GM12873 (cell line): ENCODE measurements around the gene SPSB3.

Source experiments
- TF ChIP-seq, protein P1 (sequence below): IDR thresholded peaks from 2 replicates; pipeline ENCODE4 v1.5.1; 2012; ENCODE audit warnings: low read depth, mild to moderate bottlenecking, moderate library complexity, low read length, control low read depth; ENCODE audit not compliant: insufficient read depth; ENCODE audit errors: missing control alignments

Gene SPSB3

DNA sequence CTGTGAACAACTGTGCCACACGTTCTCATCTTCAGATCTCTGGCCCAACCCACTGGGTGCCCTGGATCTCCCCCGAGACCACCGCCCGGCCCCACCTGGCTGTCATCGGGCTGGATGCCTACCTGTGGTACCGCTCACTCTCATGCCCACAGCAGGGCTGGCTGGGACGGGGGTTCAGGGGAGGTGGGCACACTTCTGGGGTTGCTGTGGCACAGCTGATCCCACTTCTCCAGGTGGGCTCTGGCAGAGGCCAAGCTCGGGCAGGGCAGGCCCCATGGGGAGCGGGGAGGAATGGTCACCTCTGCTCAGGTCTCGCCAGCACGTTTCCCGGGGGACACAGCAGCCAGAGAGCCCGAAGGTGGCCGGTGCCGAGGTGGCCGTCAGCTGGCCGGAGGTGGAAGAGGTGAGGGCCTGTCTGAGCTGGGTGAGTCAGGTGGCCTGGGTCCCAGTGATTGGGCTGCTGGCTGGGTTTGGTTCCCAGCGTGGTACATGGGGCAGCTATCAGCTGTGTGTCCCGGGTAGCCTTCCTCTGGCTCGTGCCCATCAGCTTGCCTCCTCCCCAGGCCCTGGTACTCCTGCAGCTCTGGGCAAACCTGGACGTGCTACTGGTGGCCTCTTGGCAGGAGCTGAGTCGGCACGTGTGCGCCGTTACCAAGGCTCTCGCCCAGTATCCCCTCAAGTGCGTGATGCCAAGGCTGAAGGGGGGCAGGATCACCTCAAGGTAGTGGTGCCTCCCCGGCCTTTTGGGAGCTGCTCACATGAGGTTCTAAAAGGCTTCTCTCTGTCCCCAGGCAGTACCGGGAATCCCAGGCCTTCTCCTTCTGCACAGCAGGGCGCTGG lies 7.1 kb downstream of the SPSB3 start:
- TF ChIP-seq, protein P1, sequence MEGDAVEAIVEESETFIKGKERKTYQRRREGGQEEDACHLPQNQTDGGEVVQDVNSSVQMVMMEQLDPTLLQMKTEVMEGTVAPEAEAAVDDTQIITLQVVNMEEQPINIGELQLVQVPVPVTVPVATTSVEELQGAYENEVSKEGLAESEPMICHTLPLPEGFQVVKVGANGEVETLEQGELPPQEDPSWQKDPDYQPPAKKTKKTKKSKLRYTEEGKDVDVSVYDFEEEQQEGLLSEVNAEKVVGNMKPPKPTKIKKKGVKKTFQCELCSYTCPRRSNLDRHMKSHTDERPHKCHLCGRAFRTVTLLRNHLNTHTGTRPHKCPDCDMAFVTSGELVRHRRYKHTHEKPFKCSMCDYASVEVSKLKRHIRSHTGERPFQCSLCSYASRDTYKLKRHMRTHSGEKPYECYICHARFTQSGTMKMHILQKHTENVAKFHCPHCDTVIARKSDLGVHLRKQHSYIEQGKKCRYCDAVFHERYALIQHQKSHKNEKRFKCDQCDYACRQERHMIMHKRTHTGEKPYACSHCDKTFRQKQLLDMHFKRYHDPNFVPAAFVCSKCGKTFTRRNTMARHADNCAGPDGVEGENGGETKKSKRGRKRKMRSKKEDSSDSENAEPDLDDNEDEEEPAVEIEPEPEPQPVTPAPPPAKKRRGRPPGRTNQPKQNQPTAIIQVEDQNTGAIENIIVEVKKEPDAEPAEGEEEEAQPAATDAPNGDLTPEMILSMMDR: no peak

DNA sequence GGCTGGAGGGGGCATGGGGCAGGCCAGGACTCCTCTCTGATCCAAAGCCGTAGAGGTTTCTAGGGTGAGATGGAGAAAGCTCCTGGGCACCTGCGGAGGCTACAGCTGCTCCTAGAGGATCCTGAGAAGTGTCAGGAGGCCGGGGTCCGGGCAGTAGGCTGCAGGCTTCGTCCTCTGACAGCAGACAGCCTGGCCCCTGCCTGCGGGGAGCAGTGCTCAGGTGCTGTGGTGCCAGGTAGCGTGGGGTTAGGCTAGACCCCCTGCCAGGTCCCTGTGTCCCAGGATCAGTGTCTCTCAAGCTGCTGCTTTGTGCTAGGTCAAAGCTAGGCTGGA lies 8.0 kb downstream of the SPSB3 start:
- TF ChIP-seq, protein P1: no peak

DNA sequence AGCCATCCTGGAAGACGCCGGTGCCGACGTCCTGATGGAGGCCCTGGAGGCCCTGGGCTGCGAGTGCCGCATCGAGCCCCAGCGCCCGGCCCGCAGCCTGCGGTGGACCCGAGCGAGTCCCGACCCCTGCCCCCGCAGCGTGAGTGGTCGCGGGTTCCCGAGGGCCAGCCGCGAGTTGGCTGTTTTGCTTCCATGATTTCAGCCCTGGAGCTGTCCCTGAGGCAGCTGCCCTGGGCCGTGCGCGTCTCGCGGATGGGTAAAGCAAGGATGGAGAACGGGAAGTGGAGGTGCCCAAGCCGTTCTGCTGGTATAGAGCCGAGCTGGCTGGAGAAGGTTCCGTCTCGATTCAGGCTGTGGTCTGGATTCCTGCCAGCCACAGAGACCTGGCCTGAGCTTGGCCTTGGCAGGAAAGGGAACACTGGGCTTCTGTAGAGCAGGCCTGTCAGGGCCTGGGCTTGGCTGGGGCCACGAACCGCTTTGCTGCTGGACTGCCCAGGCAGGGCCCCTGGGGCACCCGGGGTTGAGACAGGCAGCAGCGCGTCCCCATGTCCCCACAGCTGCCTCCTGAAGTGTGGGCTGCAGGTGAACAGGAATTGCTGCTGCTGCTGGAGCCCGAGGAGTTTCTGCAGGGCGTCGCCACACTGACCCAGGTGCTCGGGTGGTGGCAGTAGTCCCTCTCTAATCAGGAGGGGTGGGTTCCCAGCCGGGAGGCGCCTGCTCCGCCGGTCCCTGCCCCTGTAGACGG lies 8.5 kb downstream of the SPSB3 start:
- TF ChIP-seq, protein P1: no peak

DNA sequence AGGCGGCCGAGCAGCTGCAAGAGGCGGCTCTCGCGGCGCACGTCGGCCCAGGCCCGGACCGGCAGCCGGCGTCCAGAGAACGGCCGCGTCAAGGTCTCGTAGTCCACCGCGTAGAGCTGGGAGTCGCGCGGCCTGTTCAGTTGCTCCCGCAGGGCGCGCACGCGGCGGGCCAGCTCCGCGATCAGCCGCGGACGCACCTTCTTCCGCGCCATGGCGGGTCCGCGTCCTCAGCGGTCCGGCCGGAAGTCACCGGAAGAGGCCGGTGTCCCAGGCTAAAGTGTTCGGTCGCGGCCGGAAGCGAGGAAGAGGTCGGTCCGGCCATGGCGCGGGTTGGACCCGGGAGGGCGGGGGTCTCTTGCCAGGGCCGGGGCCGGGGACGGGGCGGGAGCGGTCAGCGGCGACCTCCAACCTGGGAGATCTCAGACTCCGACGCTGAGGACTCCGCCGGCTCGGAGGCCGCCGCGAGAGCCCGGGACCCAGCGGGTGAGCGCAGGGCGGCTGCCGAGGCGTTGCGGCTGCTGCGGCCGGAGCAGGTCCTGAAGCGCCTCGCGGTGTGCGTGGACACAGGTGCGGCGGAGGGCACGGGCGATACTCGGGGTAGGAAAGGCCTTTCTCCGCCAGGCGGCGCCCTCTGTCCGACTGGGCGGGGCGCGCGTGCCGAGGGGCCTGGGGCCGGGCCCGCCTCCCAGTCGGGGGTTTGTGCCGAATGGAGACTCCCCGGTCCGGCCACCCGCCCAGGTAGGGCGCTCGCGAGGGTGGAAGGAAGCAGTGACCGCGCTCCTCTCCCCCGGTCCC lies 9.3 kb downstream of the SPSB3 start, which contains the start of gene MRPS34:
MRPS34 (minus strand) TSS at position 227 of the 795 bp plus-strand sequence; CDS start at position 212, 15 bp downstream.
- TF ChIP-seq, protein P1: peak; percentile 84

DNA sequence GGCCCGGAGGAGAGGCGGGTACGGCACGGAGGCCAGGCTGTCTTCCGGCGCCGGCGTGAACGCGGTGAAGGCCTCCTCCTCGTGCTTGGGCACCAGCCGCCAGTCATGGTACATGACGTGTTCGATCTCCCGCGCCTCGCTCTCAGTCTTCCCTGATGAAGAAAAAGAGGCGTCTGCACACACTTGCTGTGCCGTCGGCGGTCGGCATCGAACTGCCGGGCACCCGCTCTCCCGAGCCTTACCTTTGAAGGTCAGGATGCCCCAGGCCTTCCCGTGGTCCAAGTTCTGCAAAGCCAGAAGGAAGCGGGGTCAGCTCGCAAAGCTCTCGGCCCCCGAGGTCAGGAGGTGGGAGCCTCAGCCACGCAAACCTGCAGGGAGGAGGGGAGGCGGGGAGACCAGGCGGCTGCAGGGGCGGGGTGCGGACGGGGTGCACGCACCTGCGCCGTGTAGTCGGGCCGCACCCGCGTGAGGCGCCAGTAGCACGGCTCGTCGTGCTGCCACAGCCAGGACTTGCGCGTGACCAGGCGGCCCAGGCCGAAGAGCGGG lies 9.9 kb downstream of the SPSB3 start, which contains the start of gene EME2:
EME2 (plus strand) TSS at position 449 of the 546 bp plus-strand sequence. CDS start 418 bp downstream, outside the sequence.
- TF ChIP-seq, protein P1: no peak

DNA sequence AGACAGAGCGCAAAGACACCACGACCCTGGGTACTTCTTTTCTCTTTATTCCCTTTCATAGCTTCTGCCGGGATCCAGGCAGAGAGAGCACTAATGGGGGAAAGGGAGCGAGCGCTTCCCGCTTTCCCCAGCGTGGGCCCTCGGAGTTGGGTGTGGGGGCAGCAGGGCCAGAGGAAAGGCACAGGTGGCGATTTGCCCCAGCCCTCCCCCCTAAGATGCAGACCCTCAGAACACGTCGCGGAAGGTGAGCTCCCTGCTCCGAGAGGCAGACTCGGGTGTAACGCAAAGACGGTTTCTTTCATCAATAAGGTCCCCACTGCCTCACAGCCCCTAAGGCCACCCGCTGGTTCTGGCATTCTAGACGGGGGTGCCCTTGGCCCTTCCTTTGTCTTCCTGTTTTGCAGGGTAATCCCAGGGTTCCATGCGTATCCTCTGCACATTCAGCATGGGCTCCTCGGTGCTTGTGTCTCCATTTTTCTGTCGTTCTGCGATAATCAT lies 10.5 kb downstream of the SPSB3 start:
- TF ChIP-seq, protein P1: no peak
